HEK293T (cell line): ENCODE data around the gene SLC16A11.

ENCODE experiments used
- ARNT ChIP-seq: fragments of 450-650 bp; IDR thresholded peaks from 2 replicates; pipeline ENCODE4 v1.6.1; 2017; ENCODE audit warnings: mild to moderate bottlenecking
- BHLHE40 ChIP-seq: fragments of 450-650 bp; IDR thresholded peaks from 2 replicates; pipeline ENCODE4 v1.6.1; 2016; ENCODE audit warnings: mild to moderate bottlenecking, moderate library complexity, borderline replicate concordance
- ELF4 ChIP-seq: fragments of 450-650 bp; IDR thresholded peaks from 2 replicates; pipeline ENCODE4 v1.6.1; 2017; ENCODE audit warnings: antibody characterized with exemption
- FOXA1 ChIP-seq: fragments of 450-650 bp; IDR thresholded peaks from 2 replicates; pipeline ENCODE4 v1.6.1; 2016; ENCODE audit warnings: mild to moderate bottlenecking
- FOXK2 ChIP-seq: fragments of 450-650 bp; IDR thresholded peaks from 2 replicates; pipeline ENCODE4 v1.6.1; 2016; ENCODE audit warnings: mild to moderate bottlenecking
- FOXM1 ChIP-seq: fragments of 450-650 bp; IDR thresholded peaks from 2 replicates; pipeline ENCODE4 v1.6.1; 2017; ENCODE audit warnings: mild to moderate bottlenecking, borderline replicate concordance
- LEF1 ChIP-seq: fragments of 450-650 bp; IDR thresholded peaks from 2 replicates; pipeline ENCODE4 v1.6.1; 2017; ENCODE audit warnings: mild to moderate bottlenecking, borderline replicate concordance
- NFRKB ChIP-seq: fragments of 450-650 bp; IDR thresholded peaks from 2 replicates; pipeline ENCODE4 v1.6.1; 2016; ENCODE audit warnings: mild to moderate bottlenecking, moderate library complexity
- SP1 ChIP-seq: fragments of 450-650 bp; IDR thresholded peaks from 2 replicates; pipeline ENCODE4 v1.6.1; 2017
- SUZ12 ChIP-seq: fragments of 450-650 bp; IDR thresholded peaks from 2 replicates; pipeline ENCODE4 v1.6.1; 2016; ENCODE audit warnings: mild to moderate bottlenecking
- TARDBP ChIP-seq: fragments of 450-650 bp; IDR thresholded peaks from 2 replicates; pipeline ENCODE4 v1.6.1; 2016
- ZNF384 ChIP-seq: fragments of 450-650 bp; IDR thresholded peaks from 2 replicates; pipeline ENCODE4 v1.6.1; 2016

- TF ChIP-seq SUZ12: no peak
- no peak for TF ChIP-seq FOXM1
- no peak for TF ChIP-seq SP1
- no peak for TF ChIP-seq FOXK2
- TF ChIP-seq BHLHE40: no peak
- no peak for TF ChIP-seq LEF1
- TF ChIP-seq FOXA1: no peak
- no peak for TF ChIP-seq TARDBP
- TF ChIP-seq ZNF384: no peak
- TF ChIP-seq NFRKB: no peak
- no peak for TF ChIP-seq ELF4
- no peak for TF ChIP-seq ARNT
Measured at GRCh38 chr17:7003745-7004144, 40.1 kb downstream of the SLC16A11 start.
